Smooth muscle cell (in vitro differentiated cells): ENCODE measurements around the gene CYTH4. TPM values are rescaled to one million over a fixed set of nuclear protein-coding genes. Genes with fewer than 3 reads are reported as not detected.

ENCODE experiments used
- DNase-seq: peaks from one replicate; lab custom pipeline; 2025; ENCODE audit not compliant: unreplicated experiment; lab: John Stamatoyannopoulos, UW
- H2AFZ ChIP-seq: fragments of 200-600 bp; sonication (generic); 2 replicates; pipeline ENCODE4 v1.6.0; 2016; ENCODE audit warnings: antibody characterized with exemption, low read depth, mild to moderate bottlenecking
- H3F3A ChIP-seq: fragments of 200-600 bp; sonication (generic); 2 replicates; pipeline ENCODE4 v1.6.0; 2017; ENCODE audit warnings: antibody characterized with exemption, low read depth
- H3K27ac ChIP-seq: fragments of 200-600 bp; sonication (generic); 2 replicates; pipeline ENCODE4 v1.5.1; 2016; ENCODE audit warnings: low read depth, mild to moderate bottlenecking
- H3K27me3 ChIP-seq: fragments of 200-600 bp; sonication (generic); 2 replicates; pipeline ENCODE4 v1.6.1; 2016; ENCODE audit warnings: low read depth, mild to moderate bottlenecking
- H3K36me3 ChIP-seq: fragments of 200-600 bp; sonication (generic); 2 replicates; pipeline ENCODE4 v1.5.1; 2016; ENCODE audit warnings: low read depth
- H3K4me1 ChIP-seq: fragments of 200-600 bp; sonication (generic); 2 replicates; pipeline ENCODE4 v1.5.1; 2016; ENCODE audit warnings: low read depth
- H3K4me2 ChIP-seq: fragments of 200-600 bp; sonication (generic); 2 replicates; pipeline ENCODE4 v1.6.0; 2016; ENCODE audit warnings: mild to moderate bottlenecking
- H3K4me3 ChIP-seq: fragments of 200-600 bp; sonication (generic); 2 replicates; pipeline ENCODE4 v1.5.1; 2016; ENCODE audit warnings: mild to moderate bottlenecking
- H3K79me2 ChIP-seq: fragments of 200-600 bp; sonication (generic); 2 replicates; pipeline ENCODE4 v1.6.0; 2016; ENCODE audit warnings: low read depth, mild to moderate bottlenecking
- H3K9ac ChIP-seq: fragments of 200-600 bp; sonication (generic); 2 replicates; pipeline ENCODE4 v1.6.0; 2016; ENCODE audit warnings: low read depth
- H3K9me3 ChIP-seq: fragments of 200-600 bp; sonication (generic); replicated peaks from 2 replicates; pipeline ENCODE4 v1.5.1; 2016; ENCODE audit warnings: low read depth
- H4K20me1 ChIP-seq: fragments of 200-600 bp; sonication (generic); 2 replicates; pipeline ENCODE4 v1.6.0; 2016; ENCODE audit warnings: low read depth
- WGBS: methylation state at CpG from one replicate; pipeline ENCODE4 v1.1.7; 2016; ENCODE audit warnings: low lambda C conversion rate; 5-methylcytosine and 5-hydroxymethylcytosine counted together
- polyA plus RNA-seq: library from polyadenylated mRNA; unstranded; fragments of >200 nt; fragmentation: Nextera tagmentation; extraction: Ambion mirVana; gene quantifications from 2 replicates; pipeline ENCODE4 v1.2.1, GENCODE V29; 2016
- total RNA-seq: library from RNA; depleted of rRNA; stranded (reverse); fragments of >200 nt; gene quantifications from 2 replicates; pipeline ENCODE4 v1.2.3, GENCODE V29; 2014
- TF ChIP-seq, protein P1 (sequence below): fragments of 200-600 bp; sonication (generic); IDR thresholded peaks from 2 replicates; pipeline ENCODE4 v1.5.1; 2017; ENCODE audit warnings: borderline replicate concordance, mild to moderate bottlenecking, antibody characterized with exemption; ENCODE audit not compliant: insufficient read depth, poor library complexity, severe bottlenecking

The CYTH4 gene
- total and polyA plus RNA-seq, 2 experiments from 2014 or later: not detected

DNA sequence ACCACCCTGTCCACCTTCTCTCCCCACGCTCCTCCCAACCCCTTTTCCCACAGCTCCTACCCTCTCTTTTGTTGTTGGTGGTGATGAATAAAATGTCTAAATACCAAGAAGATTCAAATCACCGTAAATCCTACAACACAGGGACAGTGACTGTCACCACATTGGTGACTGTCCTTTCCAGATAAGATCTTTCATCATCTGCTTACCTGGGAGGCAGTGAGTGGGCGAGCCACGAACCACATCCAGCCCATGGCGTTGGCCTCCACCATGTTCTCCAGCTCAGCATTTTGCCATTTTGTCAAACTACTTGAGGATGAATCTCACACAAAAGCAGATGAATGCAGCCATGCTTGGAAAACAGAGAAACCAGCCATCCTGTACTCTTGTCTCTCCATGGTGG lies 6.7 kb upstream of the CYTH4 start:
- Histone ChIP-seq H3K79me2 (no peaks in the 10 kb centered on the region), H3K4me1 (no peaks in the 10 kb centered on the region), H3K27ac (no peak overlapping the region), H3F3A (no peaks in the 10 kb centered on the region), H3K4me2 (no peak overlapping the region), H3K36me3 (no peaks in the 10 kb centered on the region), H3K4me3 (no peak overlapping the region), H3K27me3 (no peaks in the 10 kb centered on the region), H4K20me1 (no peaks in the 10 kb centered on the region), H3K9ac (no peak overlapping the region), H3K9me3 (no peaks in the 10 kb centered on the region), H2AFZ (no peak overlapping the region)
- 89% methylated on average over 5 of the region's 5 CpGs for WGBS
- TF ChIP-seq, protein P1, sequence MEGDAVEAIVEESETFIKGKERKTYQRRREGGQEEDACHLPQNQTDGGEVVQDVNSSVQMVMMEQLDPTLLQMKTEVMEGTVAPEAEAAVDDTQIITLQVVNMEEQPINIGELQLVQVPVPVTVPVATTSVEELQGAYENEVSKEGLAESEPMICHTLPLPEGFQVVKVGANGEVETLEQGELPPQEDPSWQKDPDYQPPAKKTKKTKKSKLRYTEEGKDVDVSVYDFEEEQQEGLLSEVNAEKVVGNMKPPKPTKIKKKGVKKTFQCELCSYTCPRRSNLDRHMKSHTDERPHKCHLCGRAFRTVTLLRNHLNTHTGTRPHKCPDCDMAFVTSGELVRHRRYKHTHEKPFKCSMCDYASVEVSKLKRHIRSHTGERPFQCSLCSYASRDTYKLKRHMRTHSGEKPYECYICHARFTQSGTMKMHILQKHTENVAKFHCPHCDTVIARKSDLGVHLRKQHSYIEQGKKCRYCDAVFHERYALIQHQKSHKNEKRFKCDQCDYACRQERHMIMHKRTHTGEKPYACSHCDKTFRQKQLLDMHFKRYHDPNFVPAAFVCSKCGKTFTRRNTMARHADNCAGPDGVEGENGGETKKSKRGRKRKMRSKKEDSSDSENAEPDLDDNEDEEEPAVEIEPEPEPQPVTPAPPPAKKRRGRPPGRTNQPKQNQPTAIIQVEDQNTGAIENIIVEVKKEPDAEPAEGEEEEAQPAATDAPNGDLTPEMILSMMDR: no peak
- no peak for DNase-seq

GRCh38 chr22:37276776-37277175 lies 5.5 kb upstream of the CYTH4 start:
- DNase-seq: no peak
- H3K9me3 ChIP-seq: no peaks in the 10 kb centered on the region
- 76% methylated on average over 2 of the region's 2 CpGs for WGBS

DNA sequence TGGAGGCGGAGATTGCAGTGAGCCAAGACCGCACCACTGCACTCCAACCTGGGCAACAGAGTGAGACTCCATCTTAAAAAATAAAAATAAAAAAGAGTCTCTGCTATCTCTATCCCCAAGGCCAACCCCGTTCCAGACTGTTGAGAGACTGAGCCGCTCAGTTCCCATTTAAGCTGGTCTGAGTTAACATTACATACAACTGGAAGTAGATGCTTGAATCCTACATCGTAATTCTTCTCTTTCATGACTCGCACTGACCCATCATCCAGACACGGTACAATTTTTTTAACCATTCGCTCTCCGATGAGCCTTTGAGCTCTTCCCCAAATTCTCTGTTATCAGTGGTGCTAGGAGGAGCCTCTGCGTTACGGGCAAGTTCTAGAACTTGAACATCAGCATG lies 4.9 kb upstream of the CYTH4 start:
- TF ChIP-seq, protein P1: no peak
- H3K79me2 ChIP-seq: no peaks in the 10 kb centered on the region
- no peak overlapping the region for H2AFZ ChIP-seq
- no peak overlapping the region for H3K9ac ChIP-seq
- H3K9me3 ChIP-seq: no peaks in the 10 kb centered on the region
- H3K36me3 ChIP-seq: no peaks in the 10 kb centered on the region
- no peak for DNase-seq
- H4K20me1 ChIP-seq: no peaks in the 10 kb centered on the region
- H3K4me1 ChIP-seq: no peaks in the 10 kb centered on the region
- no peak overlapping the region for H3K4me2 ChIP-seq
- H3K27ac ChIP-seq: no peak overlapping the region
- no peaks in the 10 kb centered on the region for H3F3A ChIP-seq
- WGBS: 73% methylated on average over 11 of the region's 11 CpGs
- no peak overlapping the region for H3K4me3 ChIP-seq
- no peaks in the 10 kb centered on the region for H3K27me3 ChIP-seq

More at GRCh38 chr22:37276776-37277175, 5.5 kb upstream of the CYTH4 start:
- Histone ChIP-seq H3K4me2 (no peak overlapping the region), H3K4me3 (no peak overlapping the region), H4K20me1 (no peaks in the 10 kb centered on the region), H3F3A (no peaks in the 10 kb centered on the region), H3K36me3 (no peaks in the 10 kb centered on the region), H3K27ac (no peak overlapping the region), H3K27me3 (no peaks in the 10 kb centered on the region), H2AFZ (no peak overlapping the region), H3K79me2 (no peaks in the 10 kb centered on the region), H3K4me1 (no peaks in the 10 kb centered on the region), H3K9ac (no peak overlapping the region)
- TF ChIP-seq, protein P1: no peak

DNA sequence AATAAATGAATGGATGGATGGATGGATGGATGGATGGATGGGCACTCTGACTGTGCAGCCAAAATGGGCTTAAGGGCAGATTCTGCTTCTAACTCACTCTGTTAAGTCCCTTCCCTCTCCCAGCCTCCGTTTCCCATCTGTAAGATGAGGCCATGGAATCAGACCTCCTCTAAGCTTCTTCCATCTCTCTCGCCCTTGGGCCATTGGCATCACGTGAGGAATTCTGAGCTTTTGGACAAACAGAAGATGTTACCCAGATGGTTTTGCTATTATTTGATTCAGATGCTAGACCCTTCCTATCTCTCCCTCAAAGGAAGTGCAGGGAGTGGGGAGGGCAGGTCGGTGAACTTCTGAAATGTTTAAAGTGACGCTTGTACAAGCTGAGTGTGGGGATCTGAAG lies 4.0 kb upstream of the CYTH4 start:
- H3K36me3 ChIP-seq: no peaks in the 10 kb centered on the region
- no peaks in the 10 kb centered on the region for H4K20me1 ChIP-seq
- WGBS: 82% methylated on average over 5 of the region's 5 CpGs
- H3K27me3 ChIP-seq: no peaks in the 10 kb centered on the region
- no peaks in the 10 kb centered on the region for H3K4me1 ChIP-seq
- H3K9me3 ChIP-seq: no peaks in the 10 kb centered on the region
- H3K4me3 ChIP-seq: no peak overlapping the region
- no peak for DNase-seq
- H2AFZ ChIP-seq: no peak overlapping the region
- no peak overlapping the region for H3K27ac ChIP-seq
- TF ChIP-seq, protein P1: no peak
- H3K9ac ChIP-seq: no peak overlapping the region
- no peaks in the 10 kb centered on the region for H3K79me2 ChIP-seq
- no peak overlapping the region for H3K4me2 ChIP-seq
- no peaks in the 10 kb centered on the region for H3F3A ChIP-seq
